ENCODE data around the gene LILRB5. TPM values are rescaled to one million over a fixed set of nuclear protein-coding genes. Genes with fewer than 3 reads are reported as not detected.
A peak's percentile ranks its signal among the peaks of the same experiment; 100 is the strongest.

Gene LILRB5
- polyA plus RNA-seq, 3 donors, result 0.14 to 1.1 (median 0.17) TPM

DNA sequence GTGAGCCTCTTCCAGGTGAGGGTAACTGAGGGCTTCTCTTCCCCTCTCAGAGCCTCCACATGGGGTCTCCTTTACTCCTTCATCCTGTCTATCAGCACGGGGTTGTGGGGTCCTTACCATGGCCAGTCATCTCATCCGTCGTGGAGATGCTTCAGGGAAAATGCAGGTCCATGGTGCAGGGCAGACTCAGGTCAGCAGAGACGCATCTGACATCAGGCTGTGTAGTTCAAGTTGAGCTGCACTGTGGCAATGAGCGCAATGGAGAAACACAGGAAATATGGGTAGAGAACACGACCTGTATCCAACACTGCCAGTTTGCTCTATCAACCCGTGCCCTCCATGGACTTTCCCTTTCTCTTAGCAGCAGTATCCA, 42.0 kb upstream of the LILRB5 start:
- Histone ChIP-seq H3K79me2 (ENCODE audit: insufficient read depth, low read length) (no peaks in the 10 kb centered on the region), H3K4me3 (replicated peaks in 1 of 3; ENCODE audit: low read depth in 2 of 3, low read length in 3 of 3) (peak overlapping the region in 1 of 3 experiments; percentile 48), H3K4me2 (replicated peaks; ENCODE audit: extremely low read depth, low read length, poor library complexity, severe bottlenecking) (peak overlapping the region; percentile 55), H2AFZ (ENCODE audit: insufficient read depth, low read depth, low read length, poor library complexity, severe bottlenecking) (no peak overlapping the region), H3K27me3 (ENCODE audit: control insufficient read depth in 2 of 2, insufficient read depth in 2 of 2, low read length in 2 of 2) (peaks cover 0 to under 1% of the 10 kb centered on the region in 2 donors), H3K9ac (ENCODE audit: insufficient read depth, low read length, poor library complexity, severe bottlenecking) (no peak overlapping the region), H4K20me1 (ENCODE audit: insufficient read depth, low read length) (no peaks in the 10 kb centered on the region), H3K27ac (ENCODE audit: low read depth in 1 of 2, low read length in 2 of 2) (peak overlapping the region in 1 of 2 donors; percentile 31), H3K9me3 (replicated peaks in 1 of 2; ENCODE audit: control insufficient read depth in 1 of 2, insufficient read depth in 1 of 2, low read length in 2 of 2) (no peaks in the 10 kb centered on the region), H3K4me1 (ENCODE audit: control insufficient read depth in 1 of 2, insufficient read depth in 2 of 2, low read length in 2 of 2) (peaks cover 53 to 59% of the 10 kb centered on the region in 2 donors), H3K36me3 (replicated peaks in 1 of 2; ENCODE audit: control insufficient read depth in 1 of 2, insufficient read depth in 2 of 2, low read length in 2 of 2) (peaks cover 0 to 9% of the 10 kb centered on the region in 2 donors)
- no peak for DNase-seq
- Mint-ChIP-seq H3K4me3 (peak overlapping the region in 1 of 2 donors; percentile 21), H3K27ac (peak overlapping the region in 2 of 7 donors; percentile 1 to 73), H3K27me3 (ENCODE audit: low read depth in 3 of 3) (peaks cover 3 to 16% (median 3%) of the 10 kb centered on the region in 3 donors), H3K4me1 (peaks cover 61% of the 10 kb centered on the region), H3K9me3 (peaks cover 0 to 8% (median under 1%) of the 10 kb centered on the region in 7 donors), H3K36me3 (no peaks in the 10 kb centered on the region)
- WGBS (ENCODE audit: insufficient coverage), result 59% methylated on average over 3 of the region's 7 CpGs
- intact Hi-C loops (cut with micrococcal nuclease), result loop anchor here in 1 of 2 donors (5.0 kb wide), 1 partner anchor 278 kb away; no protein-coding TSS in a partner anchor
- TF ChIP-seq, protein P1, sequence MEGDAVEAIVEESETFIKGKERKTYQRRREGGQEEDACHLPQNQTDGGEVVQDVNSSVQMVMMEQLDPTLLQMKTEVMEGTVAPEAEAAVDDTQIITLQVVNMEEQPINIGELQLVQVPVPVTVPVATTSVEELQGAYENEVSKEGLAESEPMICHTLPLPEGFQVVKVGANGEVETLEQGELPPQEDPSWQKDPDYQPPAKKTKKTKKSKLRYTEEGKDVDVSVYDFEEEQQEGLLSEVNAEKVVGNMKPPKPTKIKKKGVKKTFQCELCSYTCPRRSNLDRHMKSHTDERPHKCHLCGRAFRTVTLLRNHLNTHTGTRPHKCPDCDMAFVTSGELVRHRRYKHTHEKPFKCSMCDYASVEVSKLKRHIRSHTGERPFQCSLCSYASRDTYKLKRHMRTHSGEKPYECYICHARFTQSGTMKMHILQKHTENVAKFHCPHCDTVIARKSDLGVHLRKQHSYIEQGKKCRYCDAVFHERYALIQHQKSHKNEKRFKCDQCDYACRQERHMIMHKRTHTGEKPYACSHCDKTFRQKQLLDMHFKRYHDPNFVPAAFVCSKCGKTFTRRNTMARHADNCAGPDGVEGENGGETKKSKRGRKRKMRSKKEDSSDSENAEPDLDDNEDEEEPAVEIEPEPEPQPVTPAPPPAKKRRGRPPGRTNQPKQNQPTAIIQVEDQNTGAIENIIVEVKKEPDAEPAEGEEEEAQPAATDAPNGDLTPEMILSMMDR (IDR thresholded peaks at IDR 0.05), result no peak

DNA sequence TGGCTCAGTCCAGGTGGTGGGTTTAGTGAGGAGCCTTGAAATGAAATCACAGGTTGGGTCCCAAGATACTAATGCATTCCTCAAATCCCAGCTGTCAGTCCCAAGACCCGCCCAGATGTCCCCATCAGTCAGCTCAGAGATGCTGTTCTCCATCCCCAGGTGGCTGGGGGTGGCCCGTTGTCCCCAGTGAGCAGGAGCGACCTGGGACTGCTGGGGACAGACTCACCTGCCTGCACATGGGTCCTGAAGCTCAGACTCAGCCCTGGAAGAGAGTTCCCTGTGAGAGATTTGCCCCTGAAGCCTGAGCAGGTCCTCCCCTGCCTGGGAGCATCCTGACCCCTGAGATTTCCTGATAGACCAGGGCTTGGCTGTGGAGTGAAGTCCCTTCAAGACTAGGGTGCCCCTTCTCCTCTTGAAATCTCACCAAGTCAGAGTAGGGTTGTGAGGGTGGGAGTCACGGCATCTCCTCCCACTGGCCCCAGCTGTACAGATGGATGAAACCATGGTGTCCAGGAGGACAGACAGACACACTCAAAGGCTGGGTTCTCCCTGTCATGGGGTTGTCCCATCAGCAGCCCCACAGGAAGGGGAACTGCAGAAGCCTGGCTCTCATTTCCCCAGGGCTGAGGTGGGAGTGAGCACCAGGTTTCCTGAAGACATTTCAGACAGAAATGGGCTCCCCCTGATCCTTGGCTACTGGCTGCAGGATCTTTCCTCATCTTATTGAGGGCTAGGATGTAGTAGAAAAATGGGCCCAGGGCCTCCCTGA, 41.5 kb upstream of the LILRB5 start:
- WGBS (ENCODE audit: insufficient coverage), result 96% methylated on average over 3 of the region's 4 CpGs
- Mint-ChIP-seq H3K4me1 (peaks cover 55% of the 10 kb centered on the region), H3K4me3 (peak overlapping the region in 1 of 2 donors; percentile 21), H3K9me3 (peaks cover 0 to 13% (median 3%) of the 10 kb centered on the region in 7 donors), H3K27ac (peak overlapping the region in 2 of 7 donors; percentile 69 to 73), H3K36me3 (no peaks in the 10 kb centered on the region), H3K27me3 (ENCODE audit: low read depth in 3 of 3) (peaks cover 5 to 16% (median 8%) of the 10 kb centered on the region in 3 donors)
- Histone ChIP-seq H3K4me2 (replicated peaks; ENCODE audit: extremely low read depth, low read length, poor library complexity, severe bottlenecking) (peak overlapping the region; percentile 55), H2AFZ (ENCODE audit: insufficient read depth, low read depth, low read length, poor library complexity, severe bottlenecking) (no peak overlapping the region), H3K9ac (ENCODE audit: insufficient read depth, low read length, poor library complexity, severe bottlenecking) (no peak overlapping the region), H3K27me3 (ENCODE audit: control insufficient read depth in 2 of 2, insufficient read depth in 2 of 2, low read length in 2 of 2) (peaks cover 2 to 5% of the 10 kb centered on the region in 2 donors), H3K9me3 (replicated peaks in 1 of 2; ENCODE audit: control insufficient read depth in 1 of 2, insufficient read depth in 1 of 2, low read length in 2 of 2) (no peaks in the 10 kb centered on the region), H4K20me1 (ENCODE audit: insufficient read depth, low read length) (no peaks in the 10 kb centered on the region), H3K27ac (ENCODE audit: low read depth in 1 of 2, low read length in 2 of 2) (peak overlapping the region in 1 of 2 donors; percentile 31), H3K4me3 (replicated peaks in 1 of 3; ENCODE audit: low read depth in 2 of 3, low read length in 3 of 3) (peak overlapping the region in 1 of 3 experiments; percentile 48), H3K79me2 (ENCODE audit: insufficient read depth, low read length) (no peaks in the 10 kb centered on the region), H3K36me3 (replicated peaks in 1 of 2; ENCODE audit: control insufficient read depth in 1 of 2, insufficient read depth in 2 of 2, low read length in 2 of 2) (peaks cover 0 to 9% of the 10 kb centered on the region in 2 donors), H3K4me1 (ENCODE audit: control insufficient read depth in 1 of 2, insufficient read depth in 2 of 2, low read length in 2 of 2) (peaks cover 48 to 53% of the 10 kb centered on the region in 2 donors)
- intact Hi-C loops (cut with micrococcal nuclease), result loop anchor here in 1 of 2 donors (5.0 kb wide), 1 partner anchor 279 kb away; no protein-coding TSS in a partner anchor
- TF ChIP-seq, protein P1 (IDR thresholded peaks at IDR 0.05), result no peak
- DNase-seq, result peak in 2 of 3 donors; percentile 36 to 72

Data from CD14-positive monocyte (primary cell).